HL-60 (cell line): ENCODE data around the gene ADCYAP1.

Experiments
- CTCF ChIP-seq: IDR thresholded peaks from one replicate; pipeline ENCODE4 v1.5.1; 2011; ENCODE audit warnings: low read length, control low read depth, inconsistent platforms; ENCODE audit not compliant: insufficient read depth
- GABPA ChIP-seq: IDR thresholded peaks from 2 replicates; pipeline ENCODE4 v1.6.1; 2012; ENCODE audit warnings: low read depth
- POLR2AphosphoS5 ChIP-seq: IDR thresholded peaks from 2 replicates; pipeline ENCODE4 v1.6.1; 2012; ENCODE audit warnings: low read depth
- REST ChIP-seq: IDR thresholded peaks from 2 replicates; pipeline ENCODE4 v1.6.1; 2012; ENCODE audit warnings: low read depth; ENCODE audit not compliant: insufficient replicate concordance
- SPI1 ChIP-seq: IDR thresholded peaks from 2 replicates; pipeline ENCODE4 v1.6.1; 2012; ENCODE audit warnings: low read depth, mild to moderate bottlenecking, borderline replicate concordance

- TF ChIP-seq CTCF (no peak), POLR2AphosphoS5 (no peak), REST (no peak), GABPA (no peak), SPI1 (no peak)
These were observed 32.3 kb downstream of the ADCYAP1 start for GRCh38 chr18:936941-937340.
